HepG2 (cell line): ENCODE data around the gene SYNPO2L. TPM values are rescaled to one million over a fixed set of nuclear protein-coding genes. Genes with fewer than 3 reads are reported as not detected.

Experiments used
- ARHGAP35 ChIP-seq: sonication (generic); formaldehyde crosslinking; IDR thresholded peaks from 2 replicates; pipeline ENCODE4 v1.9.0; 2022; ENCODE audit warnings: mild to moderate bottlenecking, inconsistent platforms, moderate library complexity, missing genetic modification reagents, borderline replicate concordance
- CBX2 ChIP-seq, 2 experiments: fragments of 200-600 bp in 1 of 2; sonication (generic); formaldehyde crosslinking in 1 of 2; IDR thresholded peaks; 2 replicates each; pipeline versions ENCODE4 v1.7.0 to v1.8.1; 2018 to 2022; ENCODE audit warnings: low read depth in 2 of 2, low read length in 1 of 2, mild to moderate bottlenecking in 1 of 2, missing genetic modification reagents in 1 of 2
- EP300 ChIP-seq, 3 experiments: sonication (generic) in 1 of 3; formaldehyde crosslinking in 1 of 3; IDR thresholded peaks; 2 replicates each; pipeline versions ENCODE4 v1.5.1 to v1.6.1; 2011 to 2020; ENCODE audit warnings: low read depth in 2 of 3, low read length in 2 of 3, borderline replicate concordance in 1 of 3, improper control_type of control experiment in 1 of 3, mild to moderate bottlenecking in 1 of 3, missing genetic modification reagents in 1 of 3, moderate library complexity in 1 of 3
- HOMEZ ChIP-seq: IDR thresholded peaks from 2 replicates; pipeline ENCODE4 v1.6.1; 2016; ENCODE audit warnings: low read depth
- SIN3A ChIP-seq: IDR thresholded peaks from 2 replicates; pipeline ENCODE4 v1.6.1; 2011; ENCODE audit warnings: low read depth, mild to moderate bottlenecking, control low read depth, low read length, borderline replicate concordance
- SMAD1 ChIP-seq: sonication (generic); formaldehyde crosslinking; IDR thresholded peaks from 2 replicates; pipeline ENCODE4 v1.4.0; 2020; ENCODE audit warnings: missing genetic modification reagents, low read depth, mild to moderate bottlenecking, borderline replicate concordance
- SNAPC5 ChIP-seq: sonication (generic); formaldehyde crosslinking; IDR thresholded peaks from 2 replicates; pipeline ENCODE4 v1.8.1; 2023; ENCODE audit warnings: mild to moderate bottlenecking, missing genetic modification reagents, borderline replicate concordance
- SOX5 ChIP-seq: IDR thresholded peaks from 2 replicates; pipeline ENCODE4 v1.6.1; 2016; ENCODE audit warnings: borderline replicate concordance
- SRF ChIP-seq: IDR thresholded peaks from 2 replicates; pipeline ENCODE4 v1.6.1; 2011; ENCODE audit warnings: mild to moderate bottlenecking, low read depth, low read length, moderate library complexity
- TBX2 ChIP-seq: sonication (generic); formaldehyde crosslinking; IDR thresholded peaks from 2 replicates; pipeline ENCODE4 v1.5.0; 2020; ENCODE audit warnings: missing genetic modification reagents, mild to moderate bottlenecking, borderline replicate concordance
- TOPORS ChIP-seq: sonication (generic); formaldehyde crosslinking; IDR thresholded peaks from 2 replicates; pipeline ENCODE4 v1.8.0; 2023; ENCODE audit warnings: mild to moderate bottlenecking, missing genetic modification reagents
- U2AF1 ChIP-seq: fragments of 200-400 bp; formaldehyde crosslinking; optimal IDR thresholded peaks from 2 replicates; pipeline ENCODE3; 2017; ENCODE audit warnings: mild to moderate bottlenecking, low read depth, low read length
- YEATS2 ChIP-seq: sonication (generic); formaldehyde crosslinking; IDR thresholded peaks from 2 replicates; pipeline ENCODE4 v1.4.0; 2020; ENCODE audit warnings: missing genetic modification reagents, borderline replicate concordance
- ZFP91 ChIP-seq: sonication (generic); formaldehyde crosslinking; IDR thresholded peaks from 2 replicates; pipeline ENCODE4 v1.9.0; 2022; ENCODE audit warnings: missing genetic modification reagents, mild to moderate bottlenecking, borderline replicate concordance
- ZKSCAN1 ChIP-seq: fragments of 150-350 bp; IDR thresholded peaks from 2 replicates; pipeline ENCODE4 v1.6.1; 2014; ENCODE audit warnings: low read length
- ZNF143 ChIP-seq: sonication (generic); formaldehyde crosslinking; IDR thresholded peaks from 2 replicates; pipeline ENCODE4 v1.4.0; 2020; ENCODE audit warnings: missing genetic modification reagents
- ZNF281 ChIP-seq: sonication (generic); formaldehyde crosslinking; IDR thresholded peaks from 2 replicates; pipeline ENCODE4 v1.4.0; 2020; ENCODE audit warnings: missing genetic modification reagents, borderline replicate concordance
- ZNF296 ChIP-seq: sonication (generic); formaldehyde crosslinking; conservative IDR thresholded peaks from 2 replicates; pipeline ENCODE4 v1.5.0; 2020; ENCODE audit warnings: mild to moderate bottlenecking, missing genetic modification reagents
- ZNF335 ChIP-seq: sonication (generic); formaldehyde crosslinking; IDR thresholded peaks from 2 replicates; pipeline ENCODE4 v1.4.0; 2020; ENCODE audit warnings: missing genetic modification reagents
- ZNF777 ChIP-seq: sonication (generic); formaldehyde crosslinking; IDR thresholded peaks from 2 replicates; pipeline ENCODE4 v1.4.0; 2020; ENCODE audit warnings: missing genetic modification reagents
- polyA plus RNA-seq, 8 experiments: library from polyadenylated mRNA; depleted of rRNA in 3 of 8; stranded (reverse) in 7 of 8; unstranded in 1 of 8; fragments of >200 nt; fragmentation: Illumina TruSeq in 4 of 8; extraction: Trizol in 4 of 8; gene quantifications; 2 replicates each; pipeline versions ENCODE4 v1.2.1 to v1.2.3, GENCODE V29; 2011 to 2016; ENCODE audit warnings: low read depth in 4 of 8, missing spikeins in 1 of 8, mixed read lengths in 1 of 8; ENCODE audit not compliant: insufficient read depth in 1 of 8
- total RNA-seq, 5 experiments: library from RNA; depleted of rRNA; stranded (reverse); fragments of >200 nt; fragmentation: Illumina TruSeq; extraction: Trizol; gene quantifications; 2 replicates each; pipeline ENCODE4 v1.2.3, GENCODE V29; 2016; ENCODE audit warnings: low read depth in 1 of 5

The SYNPO2L gene
- total and polyA plus RNA-seq, 2 of the 13 experiments (the other 11 are each of a cell fraction or from before 2014, with no cell fraction given) = not detected

GRCh38 chr10:73625884-73626752, 29.7 kb downstream of the SYNPO2L start (continued):
- TF ChIP-seq ZNF143 (CRISPR knock-in tag) (no peak), ZNF281 (CRISPR knock-in tag) (no peak; the same call in 1 of the 2 replicates), SNAPC5 (peak; percentile 39; the same call in 1 of the 2 replicates), SMAD1 (no peak), U2AF1 (no peak), ZNF335 (no peak), TBX2 (CRISPR knock-in tag) (no peak), ZKSCAN1 (no peak), YEATS2 (peak; percentile 91), ARHGAP35 (CRISPR knock-in tag) (no peak), TOPORS (0 out of 2 replicates have a peak, but pooled peaks have one; percentile 52), EP300 (IDR thresholded peaks at IDR 0.05; ENCODE audit: low read depth in 2 of 2, low read length in 2 of 2) (no peak; a peak in 1 of 4 replicates), EP300 (CRISPR knock-in tag; IDR thresholded peaks at IDR 0.05; ENCODE audit: borderline replicate concordance) (no peak), SRF (no peak), SIN3A (peak; percentile 73; the same call in 1 of the 2 replicates), ZFP91 (CRISPR knock-in tag) (peak; percentile 55; the same call in 1 of the 2 replicates), CBX2 (IDR thresholded peaks at IDR 0.05; ENCODE audit: low read depth, low read length) (no peak), CBX2 (CRISPR knock-in tag; IDR thresholded peaks at IDR 0.05; ENCODE audit: low read depth) (no peak), ZNF777 (CRISPR knock-in tag) (peak; percentile 52), SOX5 (no peak), ZNF296 (CRISPR knock-in tag) (no peak), HOMEZ (peak; percentile 68; the same call in 1 of the 2 replicates)
